ENCODE measurements around the gene DCTD. TPM values are rescaled to one million over a fixed set of nuclear protein-coding genes. Genes with fewer than 3 reads are reported as not detected.

DCTD gene
- total RNA-seq, 4 donors from 2014 or later: 43.3 to 79.0 (median 53.1) TPM

- ATAC-seq (ENCODE audit: low FRiP score) (no peak), DNase-seq (ENCODE audit: low spot score) (no peak)
- TF ChIP-seq CTCF (IDR thresholded peaks at IDR 0.05): no peak
These were observed 60.3 kb downstream of the DCTD start for GRCh38 chr4:182856862-182857261.

GRCh38 chr4:182855877-182856276 is 61.3 kb downstream of the DCTD start:
- DNase-seq (ENCODE audit: low spot score): no peak
- no peak for TF ChIP-seq CTCF (IDR thresholded peaks at IDR 0.05)
- no peak for ATAC-seq (ENCODE audit: low FRiP score)

- DNase-seq (ENCODE audit: low spot score) (no peak), ATAC-seq (ENCODE audit: low FRiP score) (no peak)
- TF ChIP-seq CTCF (IDR thresholded peaks at IDR 0.05): no peak
These were observed 61.9 kb downstream of the DCTD start for GRCh38 chr4:182855312-182855711.

- no peak for DNase-seq (ENCODE audit: low spot score)
- no peak for TF ChIP-seq CTCF (IDR thresholded peaks at IDR 0.05)
- no peak for ATAC-seq (ENCODE audit: low FRiP score)
These were observed 62.7 kb downstream of the DCTD start for GRCh38 chr4:182854466-182854865.

GRCh38 chr4:182853731-182854330 is 63.4 kb downstream of the DCTD start:
- ATAC-seq (ENCODE audit: low FRiP score): no peak
- DNase-seq (ENCODE audit: low spot score): no peak
- no peak for TF ChIP-seq CTCF (IDR thresholded peaks at IDR 0.05)

GRCh38 chr4:182848685-182849084 is 68.5 kb downstream of the DCTD start:
- no peak for DNase-seq (ENCODE audit: low spot score)
- TF ChIP-seq CTCF (IDR thresholded peaks at IDR 0.05): no peak
- ATAC-seq (ENCODE audit: low FRiP score): no peak

All from omental fat pad (tissue), 4 donors.